HG03460 (cell line): ENCODE data around the gene SPPL2B.
"Not testable (repeated sequence)": the region's sequence is repeated elsewhere in the genome, so short reads cannot be mapped to it uniquely, and the experiment has no call there.

Source experiments
- ATAC-seq: cut with Tn5 transposase; IDR thresholded peaks from one replicate; pipeline ENCODE4 v1.9.1; 2021; ENCODE audit not compliant: unreplicated experiment

Gene SPPL2B

GRCh38 chr19:2374808-2375207, 46.3 kb downstream of the SPPL2B start:
- ATAC-seq, result no peak

GRCh38 chr19:2375353-2376121, 47.1 kb downstream of the SPPL2B start:
- ATAC-seq, result no peak

DNA sequence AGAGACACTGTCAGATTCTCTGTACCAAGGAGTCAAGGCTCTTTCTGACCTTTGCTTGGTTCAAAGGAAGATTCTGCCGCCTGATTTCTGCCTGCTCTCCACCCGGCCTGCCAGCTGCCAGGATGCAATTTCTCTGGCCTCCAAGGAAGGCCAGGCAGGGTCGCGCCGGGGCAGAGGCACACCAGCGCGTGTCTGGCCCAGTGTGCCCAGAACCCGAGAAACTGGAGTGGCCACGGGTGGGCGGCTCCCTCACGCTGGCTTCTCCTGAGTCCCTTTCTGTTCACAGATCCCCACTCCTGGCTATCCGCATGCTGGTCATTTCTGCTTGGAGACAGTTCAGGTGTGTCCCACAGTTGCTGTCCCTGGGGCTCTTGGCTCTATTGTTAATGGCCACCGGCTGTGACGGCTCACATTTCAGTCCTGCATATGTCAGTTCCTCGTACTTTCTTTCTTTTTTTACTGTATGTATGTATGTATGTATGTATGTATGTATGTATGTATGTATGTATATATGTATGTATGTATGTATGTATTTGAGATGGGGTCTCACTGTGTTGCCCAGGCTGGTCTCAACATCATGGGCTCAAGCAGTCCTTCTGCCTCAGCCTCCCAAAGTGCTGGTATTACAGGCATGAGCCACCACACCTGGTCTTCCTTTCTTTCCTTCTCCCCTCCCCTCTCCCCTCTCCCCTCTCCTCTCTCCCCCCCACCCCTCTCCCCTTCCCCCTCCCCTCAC, 48.5 kb downstream of the SPPL2B start:
- ATAC-seq, result no peak

GRCh38 chr19:2380567-2380966, 52.1 kb downstream of the SPPL2B start:
- ATAC-seq, result no peak

DNA sequence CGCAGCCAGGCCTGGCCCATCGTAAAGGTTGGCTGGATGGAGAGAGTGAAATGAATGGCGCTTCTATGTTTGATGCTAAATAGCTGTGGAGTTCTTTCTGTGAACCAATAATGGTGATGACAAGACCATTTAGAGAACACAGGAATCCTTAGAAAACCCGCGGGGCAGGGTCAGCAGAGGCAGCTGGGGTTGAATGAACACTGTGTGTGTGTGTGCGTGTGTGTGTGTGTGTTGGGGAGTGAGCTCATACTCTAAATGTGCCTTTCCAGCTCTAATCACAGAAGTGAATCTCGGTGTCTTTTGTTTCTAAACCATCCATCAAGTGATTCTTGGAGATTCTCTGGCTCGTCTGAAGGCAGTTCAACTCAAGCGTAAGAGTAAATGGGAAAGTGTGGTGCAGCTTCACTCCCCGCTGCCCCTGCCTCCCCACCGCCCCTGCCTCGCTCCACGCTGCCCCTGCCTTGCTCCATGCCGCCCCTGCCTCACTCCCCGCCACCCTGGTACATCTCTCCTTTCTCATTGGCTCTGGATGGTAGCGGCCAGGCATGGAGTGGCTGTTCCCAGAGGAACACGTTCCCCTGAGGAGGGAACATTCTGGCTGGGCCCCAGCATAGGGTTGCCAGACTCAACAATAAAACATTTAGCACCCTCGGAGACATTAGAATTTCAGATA, 52.8 kb downstream of the SPPL2B start:
- no peak for ATAC-seq

GRCh38 chr19:2382530-2383222, 54.2 kb downstream of the SPPL2B start:
- ATAC-seq, result no peak

DNA sequence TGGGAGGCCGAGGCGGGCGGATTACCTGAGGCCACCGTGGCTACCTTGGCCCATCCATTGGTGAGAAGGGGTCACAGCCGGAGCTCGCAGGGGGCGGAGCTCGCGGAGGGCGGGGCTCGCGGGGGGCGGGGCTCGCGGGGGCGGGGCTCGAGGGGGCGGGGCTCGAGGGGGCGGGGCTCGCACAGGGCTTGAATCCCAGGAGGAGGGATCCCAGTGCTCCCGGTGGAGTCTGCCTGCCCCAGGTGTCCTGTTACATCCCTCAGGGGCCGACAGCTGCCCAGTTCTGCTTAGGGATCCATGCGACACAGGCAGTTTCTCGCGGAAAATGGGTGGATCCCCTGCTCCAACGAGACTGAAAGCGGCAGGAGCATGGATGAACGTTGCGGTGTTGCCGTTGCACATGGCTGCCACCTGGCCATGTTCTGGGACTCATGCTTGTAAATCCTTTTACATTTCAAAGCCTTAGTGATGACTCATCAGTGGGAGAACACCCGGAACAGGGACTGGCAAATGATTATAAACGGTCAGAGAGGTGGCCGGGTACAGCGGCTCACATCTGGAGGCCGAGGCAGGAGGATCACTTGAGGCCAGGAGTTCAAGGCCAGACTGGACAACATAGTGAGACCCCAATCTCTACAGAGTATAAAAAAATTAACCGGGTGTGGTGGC, 56.7 kb downstream of the SPPL2B start:
- ATAC-seq, result no peak

DNA sequence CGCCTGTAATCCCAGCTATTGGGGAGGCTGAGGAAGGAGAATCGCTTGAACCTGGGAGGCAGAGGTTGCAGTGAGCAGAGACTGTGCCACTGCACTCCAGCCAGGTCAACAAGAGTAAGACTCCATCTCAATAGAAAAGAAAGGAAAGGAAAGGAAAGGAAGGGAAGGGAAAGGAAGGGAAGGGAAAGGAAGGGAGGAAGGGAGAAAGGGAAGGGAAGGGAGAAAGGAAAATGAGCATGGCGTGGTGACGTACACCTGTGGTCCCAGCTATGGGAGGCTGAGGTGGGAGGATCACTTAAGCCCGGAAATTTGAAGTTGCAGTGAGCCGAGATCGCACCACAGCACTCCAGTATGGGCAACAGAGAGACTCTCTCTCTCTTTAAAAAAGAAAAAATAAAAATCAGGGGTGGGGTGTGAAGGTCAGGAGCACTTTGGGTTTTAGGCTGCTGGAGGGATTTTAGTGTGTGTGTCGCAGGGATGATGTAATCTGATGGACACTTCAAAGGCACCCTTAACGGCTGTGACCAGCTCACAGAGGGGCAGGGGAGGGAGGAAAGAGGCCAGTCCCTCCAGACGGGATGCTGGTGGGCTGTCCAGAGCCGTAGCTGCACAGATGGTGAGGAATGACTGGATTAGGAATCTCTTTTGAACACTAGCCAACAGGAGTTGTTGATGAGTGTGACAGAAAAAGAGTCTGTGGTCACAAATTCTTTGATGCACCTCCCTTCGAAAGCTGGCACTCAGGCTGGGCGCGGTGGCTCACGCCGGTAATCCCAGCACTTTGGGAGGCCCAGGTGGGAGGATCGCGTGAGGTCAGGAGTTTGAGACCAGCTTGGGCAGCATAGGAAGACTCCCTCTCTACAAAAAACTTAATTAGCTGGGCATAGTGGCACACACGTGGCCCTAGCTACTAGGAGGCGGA, 59.1 kb downstream of the SPPL2B start:
- ATAC-seq, result no peak

DNA sequence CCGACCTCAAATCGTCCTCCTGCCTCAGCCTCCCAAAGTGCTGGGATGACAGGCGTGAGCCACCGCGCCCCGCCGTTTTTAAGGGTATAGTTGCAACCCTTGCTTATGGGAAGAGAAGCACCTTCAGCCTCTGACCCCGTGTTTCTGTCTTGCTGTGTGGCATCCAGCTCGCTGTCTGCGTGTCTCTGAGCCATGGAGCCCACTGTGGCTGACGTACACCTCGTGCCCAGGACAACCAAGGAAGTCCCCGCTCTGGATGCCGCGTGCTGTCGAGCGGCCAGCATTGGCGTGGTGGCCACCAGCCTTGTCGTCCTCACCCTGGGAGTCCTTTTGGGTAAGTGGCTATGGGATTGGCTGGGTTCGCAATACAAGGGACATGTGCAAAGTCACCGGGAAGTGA, 61.1 kb downstream of the SPPL2B start:
- no peak for ATAC-seq

DNA sequence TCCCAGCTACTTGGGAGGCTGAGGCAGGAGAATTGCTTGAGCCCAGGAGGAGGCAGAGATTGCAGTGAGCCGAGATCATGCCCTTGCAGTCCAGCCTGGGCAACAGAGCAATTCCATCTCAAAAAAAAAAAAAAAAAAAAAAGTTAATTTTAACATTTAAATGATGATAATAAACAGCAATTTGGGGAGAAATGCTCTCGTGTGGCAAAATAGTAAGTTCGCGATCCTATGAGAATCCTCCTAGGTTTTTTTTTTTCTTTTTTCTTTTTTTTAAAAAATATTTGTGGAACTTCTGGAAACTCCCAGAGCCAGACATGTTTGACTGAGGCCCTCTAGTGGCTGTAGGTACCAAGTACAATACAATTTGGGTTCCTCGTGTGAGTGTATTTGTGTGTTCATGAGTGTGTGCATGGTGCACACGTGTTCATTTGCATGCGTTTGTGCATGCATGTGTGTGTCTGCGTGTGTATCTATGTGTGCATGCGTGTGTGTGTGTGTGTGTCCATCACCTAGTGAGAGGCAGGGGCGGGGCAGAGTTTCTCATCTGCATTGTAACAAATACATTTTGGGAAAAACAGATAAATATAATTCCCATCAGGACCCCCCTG, 62.7 kb downstream of the SPPL2B start:
- ATAC-seq, result no peak

- ATAC-seq, result no peak
Measured at GRCh38 chr19:2392366-2392765, 63.9 kb downstream of the SPPL2B start.

- ATAC-seq, result not testable (repeated sequence)
Measured at GRCh38 chr19:2392899-2393298, 64.4 kb downstream of the SPPL2B start.

- no peak for ATAC-seq
Measured at GRCh38 chr19:2394054-2394441, 65.6 kb downstream of the SPPL2B start.

DNA sequence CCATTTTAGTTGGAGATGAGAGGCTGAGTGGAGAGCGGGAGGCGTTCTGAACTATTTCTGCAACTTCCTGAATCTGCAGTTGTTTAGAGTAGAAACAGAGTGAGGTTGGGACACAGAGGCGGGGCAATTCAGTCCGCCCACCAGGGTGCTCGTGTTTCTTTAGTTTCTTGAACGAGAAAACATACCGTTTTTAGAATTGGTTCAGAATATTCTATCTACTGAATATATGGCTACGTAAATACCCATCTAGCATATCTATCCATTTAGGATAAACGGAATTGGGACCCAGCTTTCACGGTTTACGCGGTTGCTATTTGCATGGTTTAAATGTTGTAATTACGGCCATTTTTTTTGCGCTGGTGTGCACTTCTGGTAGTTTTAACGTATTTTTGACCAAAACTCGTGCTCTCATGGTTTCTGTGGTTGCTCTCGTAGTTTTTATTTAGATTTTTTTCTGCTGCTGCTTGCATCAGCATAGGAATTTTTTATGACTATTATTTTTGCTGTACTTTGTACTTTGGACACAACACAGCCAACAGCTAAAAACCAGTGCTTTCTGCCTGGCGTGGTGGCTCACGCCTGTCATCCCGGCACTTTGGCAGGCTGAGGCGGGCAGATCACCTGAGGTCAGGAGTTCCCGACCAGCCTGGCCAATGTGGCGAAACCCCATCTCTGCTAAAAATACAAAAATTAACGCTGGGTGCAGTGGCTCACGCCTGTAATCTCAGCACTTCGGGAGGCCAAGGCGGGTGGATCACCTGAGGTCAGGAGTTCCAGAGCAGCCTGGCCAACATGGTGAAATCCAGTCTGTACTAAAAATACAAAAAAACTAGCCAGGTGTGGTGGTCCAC, 66.2 kb downstream of the SPPL2B start:
- no peak for ATAC-seq

DNA sequence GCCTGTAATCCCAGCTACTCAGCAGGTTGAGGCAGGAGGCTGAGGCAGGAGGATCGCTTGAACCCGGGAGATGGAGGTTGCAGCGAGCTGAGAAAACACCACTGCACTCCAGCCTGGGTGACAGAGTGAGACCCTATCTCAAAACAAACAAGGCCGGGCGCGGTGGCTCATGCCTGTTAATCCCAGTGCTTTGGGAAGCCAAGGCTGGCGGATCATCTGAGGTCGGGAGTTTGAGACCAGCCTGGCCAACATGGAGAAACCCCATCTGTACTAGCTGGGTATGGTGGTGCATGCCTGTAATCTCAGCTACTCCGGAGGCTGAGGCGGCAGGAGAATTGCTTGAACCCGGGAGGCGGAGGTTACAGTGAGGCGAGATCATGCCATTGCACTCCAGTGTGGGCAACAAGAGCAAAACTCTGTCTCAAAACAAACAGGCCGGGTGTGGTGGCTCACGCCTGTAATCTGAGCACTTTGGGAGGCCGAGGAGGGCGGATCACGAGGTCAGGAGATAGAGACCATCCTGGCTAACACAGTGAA, 66.9 kb downstream of the SPPL2B start:
- not testable (repeated sequence) for ATAC-seq

DNA sequence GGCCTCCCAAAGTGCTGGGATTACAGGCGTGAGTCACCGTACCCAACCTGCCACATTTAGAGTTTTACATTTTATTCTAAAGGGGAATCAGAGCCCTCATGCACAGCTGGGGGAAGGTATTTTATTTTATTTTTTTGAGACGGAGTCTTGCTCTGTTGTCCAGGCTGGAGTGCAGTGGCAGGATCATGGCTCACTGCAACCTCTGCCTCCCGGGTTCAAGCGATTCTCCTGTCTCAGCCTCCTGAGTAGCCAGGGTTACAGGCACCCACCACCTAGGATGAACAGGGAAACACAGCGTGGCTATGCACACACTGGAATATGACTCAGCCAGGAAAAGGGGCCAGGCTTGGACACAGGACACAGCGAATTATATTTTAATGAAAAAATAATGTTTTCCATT, 68.7 kb downstream of the SPPL2B start:
- not testable (repeated sequence) for ATAC-seq

DNA sequence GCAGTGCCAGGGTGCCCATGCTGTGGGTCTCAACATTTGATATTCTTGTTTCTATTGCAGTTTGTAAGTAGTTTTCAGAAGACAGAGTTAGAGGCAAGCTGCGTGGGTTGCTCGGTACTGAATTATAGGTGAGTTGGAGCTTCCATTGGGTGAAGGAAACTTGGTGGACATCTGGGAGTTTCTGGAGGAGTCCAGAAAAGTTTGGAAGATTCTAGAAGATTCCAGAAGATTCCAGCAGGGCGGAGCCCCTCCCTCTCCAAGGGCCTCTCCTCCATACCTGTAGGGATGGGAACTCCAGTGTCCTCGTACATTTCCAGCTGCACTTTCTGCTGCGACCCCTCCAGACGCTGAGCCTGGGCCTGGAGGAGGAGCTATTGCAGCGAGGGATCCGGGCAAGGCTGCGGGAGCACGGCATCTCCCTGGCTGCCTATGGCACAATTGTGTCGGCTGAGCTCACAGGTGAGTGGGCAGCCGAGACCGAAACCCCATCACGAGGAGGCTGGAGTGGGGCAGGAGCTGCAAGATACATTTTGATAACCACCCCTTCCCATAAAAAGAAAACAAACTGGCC, 70.3 kb downstream of the SPPL2B start:
- no peak for ATAC-seq

GRCh38 chr19:2399582-2399981, 71.1 kb downstream of the SPPL2B start:
- ATAC-seq, result no peak
